OCI-LY7 (cell line): ENCODE data around the gene ORM2. TPM values are rescaled to one million over a fixed set of nuclear protein-coding genes. Genes with fewer than 3 reads are reported as not detected.

Experiments used
- BruUV-seq: library from RNA; stranded (reverse); fragments of 400-500 nt; replicated peaks from 2 replicates; lab custom pipeline; 2021; lab: Mats Ljungman, UMichigan
- CTCF ChIA-PET: fragments of 300-600 bp; sonication (Branson Sonifier 250); formaldehyde crosslinking; loops from one replicate; lab custom pipeline; 2022; ENCODE audit warnings: antibody characterized with exemption; ENCODE audit not compliant: unreplicated experiment; lab: Charles Lee
- POLR2A ChIA-PET: fragments of 300-600 bp; sonication (Branson Sonifier 250); formaldehyde crosslinking; loops from one replicate; lab custom pipeline; 2022; ENCODE audit warnings: antibody characterized with exemption; lab: Charles Lee
- DNase-seq: peaks from one replicate; pipeline ENCODE4 v3.0.0-alpha.2; 2015; ENCODE audit warnings: low spot score
- H2AFZ ChIP-seq: fragments of 200-600 bp; sonication (generic), shearing (Covaris generic); 2 replicates; pipeline ENCODE4 v1.6.1; 2014; ENCODE audit warnings: mild to moderate bottlenecking, antibody characterized with exemption, low read length, moderate library complexity
- H3K27ac ChIP-seq: fragments of 200-600 bp; sonication (generic); 2 replicates; pipeline ENCODE4 v1.5.1; 2014; ENCODE audit warnings: mixed run types, low read depth, mild to moderate bottlenecking, moderate library complexity, low read length, inconsistent platforms; ENCODE audit not compliant: poor library complexity, severe bottlenecking
- H3K36me3 ChIP-seq: fragments of 200-600 bp; sonication (generic); 2 replicates; pipeline ENCODE4 v1.6.1; 2014; ENCODE audit warnings: mild to moderate bottlenecking, antibody characterized with exemption, low read length, moderate library complexity, mixed read lengths; ENCODE audit not compliant: insufficient read depth
- H3K4me1 ChIP-seq: fragments of 200-600 bp; sonication (generic); 2 replicates; pipeline ENCODE4 v1.5.1; 2014; ENCODE audit warnings: mild to moderate bottlenecking, low read length; ENCODE audit not compliant: insufficient read depth, poor library complexity, severe bottlenecking
- H3K4me2 ChIP-seq: fragments of 200-600 bp; sonication (generic); 2 replicates; pipeline ENCODE4 v1.6.1; 2014; ENCODE audit warnings: mild to moderate bottlenecking, low read length
- H3K4me3 ChIP-seq: fragments of 200-600 bp; sonication (generic); 2 replicates; pipeline ENCODE4 v1.5.1; 2014; ENCODE audit warnings: mild to moderate bottlenecking, low read depth, low read length; ENCODE audit not compliant: poor library complexity, severe bottlenecking
- H3K79me2 ChIP-seq: fragments of 200-600 bp; sonication (generic); 2 replicates; pipeline ENCODE4 v1.6.1; 2016; ENCODE audit warnings: low read depth, mild to moderate bottlenecking, low read length, moderate library complexity, mixed read lengths; ENCODE audit not compliant: insufficient read depth
- H3K9me2 ChIP-seq: fragments of 200-600 bp; sonication (generic); 2 replicates; pipeline ENCODE4 v1.6.1; 2016; ENCODE audit warnings: mild to moderate bottlenecking, low read length, mixed read lengths; ENCODE audit not compliant: insufficient read depth
- H3K9me3 ChIP-seq: fragments of 200-600 bp; sonication (generic); 2 replicates; pipeline ENCODE4 v1.6.1; 2014; ENCODE audit warnings: mild to moderate bottlenecking, mixed run types, low read length, mixed read lengths
- H4K20me1 ChIP-seq: fragments of 200-600 bp; sonication (generic); 2 replicates; pipeline ENCODE4 v1.6.1; 2014; ENCODE audit warnings: mild to moderate bottlenecking, antibody characterized with exemption, low read length, moderate library complexity, mixed read lengths; ENCODE audit not compliant: insufficient read depth
- CTCF ChIP-seq: fragments of 200-600 bp; sonication (generic); conservative IDR thresholded peaks from 2 replicates; pipeline ENCODE4 v1.5.1; 2014; ENCODE audit warnings: mild to moderate bottlenecking, antibody characterized with exemption, low read length, moderate library complexity, mixed read lengths
- EZH2phosphoT487 ChIP-seq: fragments of 200-600 bp; sonication (generic); IDR thresholded peaks from 2 replicates; pipeline ENCODE4 v1.6.1; 2018; ENCODE audit warnings: low read depth, borderline replicate concordance, mild to moderate bottlenecking, mixed run types, antibody characterized with exemption, low read length, moderate library complexity, mixed read lengths
- intact Hi-C: fragments of 100-400 bp; cut with micrococcal nuclease; formaldehyde crosslinking; loops from one replicate; pipeline ENCODE4 v1.10.0; 2022; ENCODE audit not compliant: unreplicated experiment
- total RNA-seq, 2 experiments: library from RNA; depleted of rRNA in 1 of 2; stranded (reverse); fragments of >200 nt in 1 of 2; shearing (Covaris generic) in 1 of 2; gene quantifications; 2 replicates each; pipeline ENCODE4 v1.2.3, GENCODE V29; 2014 to 2022

ORM2 gene
- total RNA-seq, 2 experiments from 2014 or later: not detected

DNA sequence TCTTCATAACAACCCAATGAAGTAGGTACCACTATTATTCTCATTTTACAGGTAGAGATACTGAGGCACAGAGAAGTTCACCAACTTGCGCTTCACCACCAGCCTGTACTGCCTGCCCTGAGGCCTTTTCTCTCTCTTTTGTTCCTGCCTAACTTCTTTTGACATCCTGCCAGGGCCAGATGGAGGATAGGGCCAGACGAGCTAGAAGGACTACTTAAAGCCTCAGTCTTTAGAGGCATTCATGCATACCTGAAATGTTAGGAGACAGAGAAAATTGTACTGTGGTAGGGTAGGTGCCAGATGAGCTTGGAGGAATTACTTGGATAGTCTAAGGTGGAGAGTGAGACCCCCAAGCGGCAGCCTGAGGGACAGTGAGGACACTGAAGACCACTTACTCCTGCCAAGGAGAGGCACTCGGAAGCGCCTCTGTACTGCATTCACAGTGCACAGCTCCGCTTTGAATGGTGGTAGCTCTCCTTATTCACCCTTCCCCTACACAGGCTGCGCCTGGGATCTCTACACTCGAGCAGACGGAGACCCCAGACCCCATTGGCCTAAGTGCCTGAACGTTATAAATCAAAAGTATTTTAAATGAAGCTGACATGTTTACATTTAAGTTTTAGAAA, 13.0 kb upstream of the ORM2 start:
- ChIA-PET CTCF (no interaction called here), POLR2A (no interaction called here)
- Histone ChIP-seq H3K4me1 (no peaks in the 10 kb centered on the region), H3K4me2 (no peak overlapping the region), H3K27ac (no peak overlapping the region), H3K9me3 (no peaks in the 10 kb centered on the region), H4K20me1 (no peaks in the 10 kb centered on the region), H2AFZ (no peak overlapping the region), H3K79me2 (no peaks in the 10 kb centered on the region), H3K4me3 (no peak overlapping the region), H3K36me3 (no peaks in the 10 kb centered on the region), H3K9me2 (no peaks in the 10 kb centered on the region)
- BruUV-seq: no TSS peak
- DNase-seq: no peak
- no peak for TF ChIP-seq CTCF
- no peak for TF ChIP-seq EZH2phosphoT487
- intact Hi-C loops: no loop called here

DNA sequence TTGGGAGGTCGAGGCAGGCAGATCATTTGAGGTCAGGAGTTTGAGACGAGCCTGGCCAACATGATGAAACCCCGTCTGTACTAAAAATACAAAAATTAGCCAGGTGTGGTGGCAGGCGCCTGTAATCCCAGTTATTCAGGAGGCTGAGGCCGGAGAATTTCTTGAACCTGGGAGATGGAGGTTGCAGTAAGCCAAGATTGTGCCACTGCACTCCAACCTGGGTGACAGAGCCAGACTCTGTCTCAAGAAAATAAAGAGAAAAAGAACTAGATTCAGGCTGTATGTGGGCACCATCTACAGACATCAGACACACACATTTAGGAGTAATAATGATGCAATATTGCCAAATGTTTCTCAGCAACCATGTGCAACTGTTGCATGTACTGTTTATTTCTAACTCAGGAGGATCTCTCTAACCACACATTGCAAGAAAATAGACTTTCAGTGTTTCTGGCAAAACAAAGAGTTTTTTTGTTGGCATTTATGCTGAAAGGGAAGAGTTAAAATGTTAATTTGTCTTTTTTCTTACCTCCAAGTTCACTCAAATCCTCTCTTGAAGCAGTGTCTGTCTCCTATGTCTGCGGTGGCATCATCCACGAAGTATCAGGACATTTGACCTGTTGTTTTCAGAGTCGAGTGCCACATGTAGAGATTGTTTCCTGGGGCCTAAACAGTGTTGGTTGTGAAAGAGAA, 11.9 kb upstream of the ORM2 start:
- H3K4me2 ChIP-seq: no peak overlapping the region
- CTCF ChIA-PET: no interaction called here
- no peaks in the 10 kb centered on the region for H4K20me1 ChIP-seq
- no TSS peak for BruUV-seq
- H3K4me3 ChIP-seq: no peak overlapping the region
- no peak overlapping the region; the same call in 1 of the 2 replicates for H2AFZ ChIP-seq
- intact Hi-C loops: no loop called here
- H3K9me3 ChIP-seq: no peaks in the 10 kb centered on the region
- TF ChIP-seq EZH2phosphoT487 (no peak), CTCF (no peak)
- POLR2A ChIA-PET: no interaction called here
- H3K27ac ChIP-seq: no peak overlapping the region
- H3K36me3 ChIP-seq: no peaks in the 10 kb centered on the region
- H3K4me1 ChIP-seq: no peaks in the 10 kb centered on the region
- no peaks in the 10 kb centered on the region for H3K9me2 ChIP-seq
- peak; percentile 36 for DNase-seq
- H3K79me2 ChIP-seq: no peaks in the 10 kb centered on the region

GRCh38 chr9:114318416-114318815, 11.3 kb upstream of the ORM2 start:
- no peaks in the 10 kb centered on the region for H3K4me1 ChIP-seq
- H4K20me1 ChIP-seq: no peaks in the 10 kb centered on the region
- H3K27ac ChIP-seq: no peak overlapping the region
- no TSS peak for BruUV-seq
- no peaks in the 10 kb centered on the region for H3K9me3 ChIP-seq
- ChIA-PET CTCF (no interaction called here), POLR2A (no interaction called here)
- H2AFZ ChIP-seq: no peak overlapping the region
- intact Hi-C loops: no loop called here
- no peak for DNase-seq
- H3K36me3 ChIP-seq: no peaks in the 10 kb centered on the region
- no peak overlapping the region for H3K4me3 ChIP-seq
- TF ChIP-seq EZH2phosphoT487 (no peak), CTCF (no peak)
- no peaks in the 10 kb centered on the region for H3K79me2 ChIP-seq
- H3K9me2 ChIP-seq: no peaks in the 10 kb centered on the region
- H3K4me2 ChIP-seq: no peak overlapping the region
